Measurements from ENCODE around the gene TRMU. TPM values are rescaled to one million over a fixed set of nuclear protein-coding genes. Genes with fewer than 3 reads are reported as not detected.

Gene TRMU
- total and polyA plus RNA-seq, 4 donors = 14.3 to 34.4 (median 18.6) TPM

GRCh38 chr22:46320166-46320710 lies 15.3 kb upstream of the TRMU start:
- TF ChIP-seq RAD21 (IDR thresholded peaks at IDR 0.05) (no peak), GABPA (IDR thresholded peaks at IDR 0.05 in 1 of 2, conservative IDR thresholded peaks at IDR 0.05 in 1 of 2) (no peak), MAX (IDR thresholded peaks at IDR 0.05) (no peak), ZBTB33 (IDR thresholded peaks at IDR 0.05) (no peak), YY1 (IDR thresholded peaks at IDR 0.05) (no peak), REST (IDR thresholded peaks at IDR 0.05) (no peak), FOXA1 (IDR thresholded peaks at IDR 0.05) (no peak), TAF1 (conservative IDR thresholded peaks at IDR 0.05) (no peak)
- WGBS = 97% methylated on average over 14 of the region's 14 CpGs
- no peak overlapping the region for H3K9ac ChIP-seq (ENCODE audit: low read depth in 1 of 2, low read length in 2 of 2)
- no peak overlapping the region for H3K27ac ChIP-seq (ENCODE audit: low read depth in 1 of 2, low read length in 2 of 2)
- H3K27me3 ChIP-seq (ENCODE audit: control insufficient read depth in 4 of 4, insufficient read depth in 4 of 4, low read length in 3 of 4) = no peaks in the 10 kb centered on the region
- no peaks in the 10 kb centered on the region for H3K9me3 ChIP-seq (ENCODE audit: control insufficient read depth in 4 of 4, low read length in 3 of 4)
- H3K4me3 ChIP-seq (ENCODE audit: low read depth in 1 of 3, low read length in 3 of 3) = no peak overlapping the region
- H3K36me3 ChIP-seq (ENCODE audit: control insufficient read depth in 4 of 4, insufficient read depth in 3 of 4, low read depth in 1 of 4, low read length in 3 of 4) = no peaks in the 10 kb centered on the region
- no peak for DNase-seq (ENCODE audit: low spot score)
- no peaks in the 10 kb centered on the region for H3K4me1 ChIP-seq (ENCODE audit: control insufficient read depth in 4 of 4, insufficient read depth in 4 of 4, low read length in 3 of 4)

GRCh38 chr22:46320716-46321386 lies 14.7 kb upstream of the TRMU start:
- no peak overlapping the region for H3K4me3 ChIP-seq (ENCODE audit: low read depth in 1 of 3, low read length in 3 of 3)
- no peaks in the 10 kb centered on the region for H3K36me3 ChIP-seq (ENCODE audit: control insufficient read depth in 4 of 4, insufficient read depth in 3 of 4, low read depth in 1 of 4, low read length in 3 of 4)
- no peak overlapping the region for H3K27ac ChIP-seq (ENCODE audit: low read depth in 1 of 2, low read length in 2 of 2)
- H3K9me3 ChIP-seq (ENCODE audit: control insufficient read depth in 4 of 4, low read length in 3 of 4) = no peaks in the 10 kb centered on the region
- WGBS = 96% methylated on average over 20 of the region's 20 CpGs
- no peaks in the 10 kb centered on the region for H3K4me1 ChIP-seq (ENCODE audit: control insufficient read depth in 4 of 4, insufficient read depth in 4 of 4, low read length in 3 of 4)
- H3K27me3 ChIP-seq (ENCODE audit: control insufficient read depth in 4 of 4, insufficient read depth in 4 of 4, low read length in 3 of 4) = no peaks in the 10 kb centered on the region
- no peak overlapping the region for H3K9ac ChIP-seq (ENCODE audit: low read depth in 1 of 2, low read length in 2 of 2)
- no peak for DNase-seq (ENCODE audit: low spot score)
- TF ChIP-seq YY1 (IDR thresholded peaks at IDR 0.05) (no peak), NR2F2 (IDR thresholded peaks at IDR 0.05) (no peak), ZBTB33 (IDR thresholded peaks at IDR 0.05) (no peak), FOXA1 (IDR thresholded peaks at IDR 0.05) (no peak), TAF1 (conservative IDR thresholded peaks at IDR 0.05) (no peak), JUND (IDR thresholded peaks at IDR 0.05) (no peak), GABPA (IDR thresholded peaks at IDR 0.05 in 1 of 2, conservative IDR thresholded peaks at IDR 0.05 in 1 of 2) (no peak), ATF3 (IDR thresholded peaks at IDR 0.05) (no peak), EGR1 (IDR thresholded peaks at IDR 0.05; ENCODE audit: low read depth in 2 of 2) (no peak), MAX (IDR thresholded peaks at IDR 0.05) (no peak), CTCF (IDR thresholded peaks at IDR 0.05; ENCODE audit: low read depth, low read length, missing input control) (no peak), HNF4A (conservative IDR thresholded peaks at IDR 0.05) (no peak)

All from liver (tissue), 9 donors.